SH-SY5Y (cell line): ENCODE results near the gene PELO.

ENCODE experiments used
- GATA2 ChIP-seq: IDR thresholded peaks from 2 replicates; pipeline ENCODE4 v1.6.1; 2011; ENCODE audit warnings: mild to moderate bottlenecking, low read depth, low read length
- GATA3 ChIP-seq: IDR thresholded peaks from 2 replicates; pipeline ENCODE4 v1.6.1; 2011; ENCODE audit warnings: low read depth, mild to moderate bottlenecking, low read length, moderate library complexity

- TF ChIP-seq GATA2 (no peak), GATA3 (no peak)
Measured at GRCh38 chr5:52743012-52743411, 44.7 kb upstream of the PELO start.
